ENCODE results near the gene MRPL12. TPM values are rescaled to one million over a fixed set of nuclear protein-coding genes. Genes with fewer than 3 reads are reported as not detected.

The MRPL12 gene
- total RNA-seq, 1 donor from 2014 or later = 13.2 TPM

GRCh38 chr17:81740395-81740961 lies 37.3 kb downstream of the MRPL12 start:
- no peaks in the 10 kb centered on the region for H3K9me3 ChIP-seq (ENCODE audit: low read depth)
- H3K4me1 Mint-ChIP-seq = no peaks in the 10 kb centered on the region
- H3K27me3 ChIP-seq = no peaks in the 10 kb centered on the region
- H2AFZ ChIP-seq (replicated peaks) = no peak overlapping the region
- no peaks in the 10 kb centered on the region for H3K36me3 ChIP-seq
- no peak overlapping the region for H3K4me3 Mint-ChIP-seq
- peaks cover 2% of the 10 kb centered on the region for H3K9me3 Mint-ChIP-seq
- H3K4me1 ChIP-seq = no peaks in the 10 kb centered on the region
- DNase-seq (ENCODE audit: low spot score) = no peak
- H3F3A ChIP-seq (ENCODE audit: low read depth) = peaks cover 10% of the 10 kb centered on the region
- H3K4me2 ChIP-seq = no peak overlapping the region
- H3K27ac Mint-ChIP-seq = no peak overlapping the region
- no peaks in the 10 kb centered on the region for H3K79me2 ChIP-seq (ENCODE audit: low read depth)
- no peaks in the 10 kb centered on the region for H4K20me1 ChIP-seq (ENCODE audit: low read depth)
- peaks cover 2% of the 10 kb centered on the region for H3K36me3 Mint-ChIP-seq
- TF ChIP-seq EZH2 (IDR thresholded peaks at IDR 0.05) = no peak
- TF ChIP-seq, protein P1, sequence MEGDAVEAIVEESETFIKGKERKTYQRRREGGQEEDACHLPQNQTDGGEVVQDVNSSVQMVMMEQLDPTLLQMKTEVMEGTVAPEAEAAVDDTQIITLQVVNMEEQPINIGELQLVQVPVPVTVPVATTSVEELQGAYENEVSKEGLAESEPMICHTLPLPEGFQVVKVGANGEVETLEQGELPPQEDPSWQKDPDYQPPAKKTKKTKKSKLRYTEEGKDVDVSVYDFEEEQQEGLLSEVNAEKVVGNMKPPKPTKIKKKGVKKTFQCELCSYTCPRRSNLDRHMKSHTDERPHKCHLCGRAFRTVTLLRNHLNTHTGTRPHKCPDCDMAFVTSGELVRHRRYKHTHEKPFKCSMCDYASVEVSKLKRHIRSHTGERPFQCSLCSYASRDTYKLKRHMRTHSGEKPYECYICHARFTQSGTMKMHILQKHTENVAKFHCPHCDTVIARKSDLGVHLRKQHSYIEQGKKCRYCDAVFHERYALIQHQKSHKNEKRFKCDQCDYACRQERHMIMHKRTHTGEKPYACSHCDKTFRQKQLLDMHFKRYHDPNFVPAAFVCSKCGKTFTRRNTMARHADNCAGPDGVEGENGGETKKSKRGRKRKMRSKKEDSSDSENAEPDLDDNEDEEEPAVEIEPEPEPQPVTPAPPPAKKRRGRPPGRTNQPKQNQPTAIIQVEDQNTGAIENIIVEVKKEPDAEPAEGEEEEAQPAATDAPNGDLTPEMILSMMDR (IDR thresholded peaks at IDR 0.05) = no peak
- no peak for TF ChIP-seq EZH2phosphoT487 (IDR thresholded peaks at IDR 0.05)
- H3K4me3 ChIP-seq = no peak overlapping the region
- no peak overlapping the region for H3K27ac ChIP-seq
- no peak overlapping the region for H3K9ac ChIP-seq
- H3K27me3 Mint-ChIP-seq (ENCODE audit: insufficient read depth, low read depth) = peaks cover 11% of the 10 kb centered on the region

DNA sequence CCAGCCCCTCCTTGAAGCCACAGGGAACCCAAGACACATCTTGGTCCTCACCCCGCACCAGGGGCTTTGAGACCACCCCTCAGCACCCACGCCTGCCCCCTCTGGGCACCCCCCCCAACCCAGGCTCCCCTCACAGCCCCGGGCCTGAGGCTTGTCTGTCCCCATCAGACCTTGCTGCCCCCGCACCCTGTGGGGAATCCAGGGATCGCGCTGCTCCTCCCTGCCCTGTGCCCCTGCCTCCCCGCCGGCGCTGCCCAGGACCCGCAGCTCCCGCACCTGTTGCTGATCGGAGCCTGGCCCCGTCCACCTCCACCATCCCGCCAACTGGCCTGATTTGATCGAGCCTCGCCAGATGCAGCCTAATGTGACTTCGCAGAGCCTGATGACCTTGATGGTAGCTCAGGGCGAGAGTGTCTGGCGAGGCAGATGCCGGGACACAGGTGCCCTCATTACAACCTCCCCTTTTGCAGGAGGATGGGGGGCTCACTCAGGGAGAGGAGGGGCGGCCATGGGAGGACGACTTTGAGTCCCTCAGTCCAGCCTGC lies 38.0 kb downstream of the MRPL12 start:
- no peaks in the 10 kb centered on the region for H3K4me1 ChIP-seq
- Mint-ChIP-seq H3K9me3 (peaks cover 2% of the 10 kb centered on the region), H3K27ac (no peak overlapping the region), H3K4me3 (no peak overlapping the region), H3K27me3 (ENCODE audit: insufficient read depth, low read depth) (peaks cover 9% of the 10 kb centered on the region), H3K36me3 (peaks cover 2% of the 10 kb centered on the region), H3K4me1 (no peaks in the 10 kb centered on the region)
- no peak overlapping the region for H2AFZ ChIP-seq (replicated peaks)
- no peaks in the 10 kb centered on the region for H3K36me3 ChIP-seq
- H3K27ac ChIP-seq = no peak overlapping the region
- no peaks in the 10 kb centered on the region for H3K27me3 ChIP-seq
- H3K4me2 ChIP-seq = no peak overlapping the region
- TF ChIP-seq EZH2phosphoT487 (IDR thresholded peaks at IDR 0.05) = no peak
- TF ChIP-seq EZH2 (IDR thresholded peaks at IDR 0.05) = no peak
- TF ChIP-seq, protein P1 (IDR thresholded peaks at IDR 0.05) = no peak
- no peaks in the 10 kb centered on the region for H4K20me1 ChIP-seq (ENCODE audit: low read depth)
- H3K79me2 ChIP-seq (ENCODE audit: low read depth) = no peaks in the 10 kb centered on the region
- no peak overlapping the region for H3K4me3 ChIP-seq
- peaks cover 10% of the 10 kb centered on the region for H3F3A ChIP-seq (ENCODE audit: low read depth)
- DNase-seq (ENCODE audit: low spot score) = no peak
- H3K9me3 ChIP-seq (ENCODE audit: low read depth) = no peaks in the 10 kb centered on the region
- H3K9ac ChIP-seq = no peak overlapping the region

DNA sequence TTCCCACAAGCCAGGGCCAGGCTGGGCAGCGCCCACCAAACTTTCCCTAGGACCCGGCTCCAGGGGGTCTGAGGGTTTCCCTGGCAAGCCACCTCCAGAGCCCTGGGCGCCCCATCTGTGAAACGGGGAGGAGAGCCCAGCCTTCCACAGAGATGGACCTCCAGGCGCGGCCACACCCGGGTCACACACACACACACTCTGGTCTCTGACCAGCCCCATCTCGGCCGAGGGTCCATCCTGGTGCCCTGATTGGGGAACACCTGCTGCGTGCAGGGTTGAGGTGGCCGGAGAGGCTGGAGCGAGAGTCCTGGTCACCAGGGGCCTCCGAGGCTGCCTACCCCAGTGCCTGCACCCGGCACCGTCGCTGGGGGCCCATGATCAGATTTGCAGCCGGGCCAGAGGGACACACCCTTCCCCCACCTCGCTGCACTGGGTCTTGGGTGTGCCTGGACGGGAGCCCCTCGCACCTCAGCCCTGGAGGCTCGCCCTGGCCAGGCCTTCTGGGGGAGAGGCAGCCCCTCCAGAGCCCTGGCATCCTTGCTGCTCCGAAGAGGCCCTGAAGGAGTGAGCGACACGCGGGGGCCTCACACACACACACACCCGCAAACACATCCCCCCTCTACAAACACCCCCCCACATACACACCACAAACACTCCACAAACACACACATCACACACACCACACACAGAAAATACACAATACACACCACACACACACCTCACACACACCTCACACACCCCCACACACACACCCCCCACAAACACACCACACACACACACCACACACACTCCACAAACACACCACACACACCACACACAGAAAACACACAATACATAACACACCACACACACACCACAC lies 38.7 kb downstream of the MRPL12 start:
- peaks cover 2% of the 10 kb centered on the region for H3K9me3 Mint-ChIP-seq
- Histone ChIP-seq H3K27ac (no peak overlapping the region), H3K4me2 (no peak overlapping the region), H2AFZ (replicated peaks) (no peak overlapping the region), H3K36me3 (no peaks in the 10 kb centered on the region), H3K27me3 (no peaks in the 10 kb centered on the region), H3F3A (ENCODE audit: low read depth) (peaks cover 10% of the 10 kb centered on the region), H3K4me1 (no peaks in the 10 kb centered on the region), H3K9me3 (ENCODE audit: low read depth) (no peaks in the 10 kb centered on the region), H4K20me1 (ENCODE audit: low read depth) (no peaks in the 10 kb centered on the region), H3K9ac (no peak overlapping the region), H3K79me2 (ENCODE audit: low read depth) (no peaks in the 10 kb centered on the region), H3K4me3 (no peak overlapping the region)
- peaks cover 2% of the 10 kb centered on the region for H3K36me3 Mint-ChIP-seq
- peak overlapping the region; percentile 62 for H3K4me3 Mint-ChIP-seq
- peak overlapping the region; percentile 23 for H3K27ac Mint-ChIP-seq
- TF ChIP-seq EZH2phosphoT487 (IDR thresholded peaks at IDR 0.05) (no peak), EZH2 (IDR thresholded peaks at IDR 0.05) (no peak)
- TF ChIP-seq, protein P1 (IDR thresholded peaks at IDR 0.05) = no peak
- no peaks in the 10 kb centered on the region for H3K4me1 Mint-ChIP-seq
- DNase-seq (ENCODE audit: low spot score) = no peak
- H3K27me3 Mint-ChIP-seq (ENCODE audit: insufficient read depth, low read depth) = peaks cover 9% of the 10 kb centered on the region

Small RNA genes lying within 50 kb of the gene (microRNA-seq; reads per million reads assigned to microRNA genes)
- gene MIR6786 = not detected

Small RNA genes lying within 50 kb of the gene (small RNA-seq; reads per million reads assigned to genes)
- not detected for gene MIR6786

Other genes starting within 250 kb of the MRPL12 start
- 1,228 and 2,405 TPM in 2 replicates for gene ACTG1, start 190.6 kb upstream of the MRPL12 start, total RNA-seq (ENCODE audit: low replicate concordance)
- gene FSCN2, start 175.0 kb upstream of the MRPL12 start, total RNA-seq (ENCODE audit: low replicate concordance) = 0.28 TPM in 1 of 2 replicates, not detected in the other
- gene FAAP100, start 151.0 kb upstream of the MRPL12 start, total RNA-seq (ENCODE audit: low replicate concordance) = 9.7 and 36.5 TPM in 2 replicates
- 44.1 and 58.7 TPM in 2 replicates for gene NPLOC4, start 66.3 kb upstream of the MRPL12 start, total RNA-seq (ENCODE audit: low replicate concordance)
- gene TSPAN10, start 66.2 kb upstream of the MRPL12 start, total RNA-seq (ENCODE audit: low replicate concordance) = 0.93 and 2.2 TPM in 2 replicates
- not detected in 2 replicates for gene PDE6G, start 46.8 kb upstream of the MRPL12 start, total RNA-seq (ENCODE audit: low replicate concordance)
- 11.9 and 51.4 TPM in 2 replicates for gene OXLD1, start 36.8 kb upstream of the MRPL12 start, total RNA-seq (ENCODE audit: low replicate concordance)
- 22.4 and 27.8 TPM in 2 replicates for gene CCDC137, start 36.6 kb upstream of the MRPL12 start, total RNA-seq (ENCODE audit: low replicate concordance)
- gene ARL16, start 19.6 kb upstream of the MRPL12 start, total RNA-seq (ENCODE audit: low replicate concordance) = 31.2 and 40.3 TPM in 2 replicates
- 46.2 and 79.3 TPM in 2 replicates for gene HGS, start 19.4 kb upstream of the MRPL12 start, total RNA-seq (ENCODE audit: low replicate concordance)
- 9.1 and 29.3 TPM in 2 replicates for gene SLC25A10, start 8.9 kb downstream of the MRPL12 start, total RNA-seq (ENCODE audit: low replicate concordance)
- gene GCGR, start 100.8 kb downstream of the MRPL12 start, total RNA-seq (ENCODE audit: low replicate concordance) = not detected in 2 replicates
- 45.6 and 110 TPM in 2 replicates for gene MCRIP1, start 129.9 kb downstream of the MRPL12 start, total RNA-seq (ENCODE audit: low replicate concordance)
- 0.12 TPM in 1 of 2 replicates, not detected in the other for gene PPP1R27, start 131.7 kb downstream of the MRPL12 start, total RNA-seq (ENCODE audit: low replicate concordance)
- gene P4HB, start 157.2 kb downstream of the MRPL12 start, total RNA-seq (ENCODE audit: low replicate concordance) = 203 and 344 TPM in 2 replicates
- 25.1 and 47.9 TPM in 2 replicates for gene ARHGDIA, start 168.0 kb downstream of the MRPL12 start, total RNA-seq (ENCODE audit: low replicate concordance)
- gene ALYREF, start 188.2 kb downstream of the MRPL12 start, total RNA-seq (ENCODE audit: low replicate concordance) = 140 and 156 TPM in 2 replicates
- 100 and 220 TPM in 2 replicates for gene ANAPC11, start 188.4 kb downstream of the MRPL12 start, total RNA-seq (ENCODE audit: low replicate concordance)
- gene NPB, start 198.9 kb downstream of the MRPL12 start, total RNA-seq (ENCODE audit: low replicate concordance) = 2.8 TPM in 1 of 2 replicates, not detected in the other
- 6.8 and 17.0 TPM in 2 replicates for gene PCYT2, start 208.0 kb downstream of the MRPL12 start, total RNA-seq (ENCODE audit: low replicate concordance)
- gene SIRT7, start 214.8 kb downstream of the MRPL12 start, total RNA-seq (ENCODE audit: low replicate concordance) = 5.1 and 15.2 TPM in 2 replicates
- 8.1 and 12.9 TPM in 2 replicates for gene MAFG, start 224.4 kb downstream of the MRPL12 start, total RNA-seq (ENCODE audit: low replicate concordance)
- 32.6 and 72.2 TPM in 2 replicates for gene PYCR1, start 233.9 kb downstream of the MRPL12 start, total RNA-seq (ENCODE audit: low replicate concordance)
- 0.11 TPM in 1 of 2 replicates, not detected in the other for gene MYADML2, start 243.9 kb downstream of the MRPL12 start, total RNA-seq (ENCODE audit: low replicate concordance)

Measured in neural progenitor cell (in vitro differentiated cells).